Smooth muscle cell (in vitro differentiated cells): ENCODE results near the gene MLC1. TPM values are rescaled to one million over a fixed set of nuclear protein-coding genes. Genes with fewer than 3 reads are reported as not detected.
A peak's percentile ranks its signal among the peaks of the same experiment; 100 is the strongest.

Experiments
- DNase-seq: peaks from one replicate; lab custom pipeline; 2025; ENCODE audit not compliant: unreplicated experiment; lab: John Stamatoyannopoulos, UW
- H2AFZ ChIP-seq: fragments of 200-600 bp; sonication (generic); 2 replicates; pipeline ENCODE4 v1.6.0; 2016; ENCODE audit warnings: antibody characterized with exemption, low read depth, mild to moderate bottlenecking
- H3F3A ChIP-seq: fragments of 200-600 bp; sonication (generic); 2 replicates; pipeline ENCODE4 v1.6.0; 2017; ENCODE audit warnings: antibody characterized with exemption, low read depth
- H3K27ac ChIP-seq: fragments of 200-600 bp; sonication (generic); 2 replicates; pipeline ENCODE4 v1.5.1; 2016; ENCODE audit warnings: low read depth, mild to moderate bottlenecking
- H3K27me3 ChIP-seq: fragments of 200-600 bp; sonication (generic); 2 replicates; pipeline ENCODE4 v1.6.1; 2016; ENCODE audit warnings: low read depth, mild to moderate bottlenecking
- H3K36me3 ChIP-seq: fragments of 200-600 bp; sonication (generic); 2 replicates; pipeline ENCODE4 v1.5.1; 2016; ENCODE audit warnings: low read depth
- H3K4me1 ChIP-seq: fragments of 200-600 bp; sonication (generic); 2 replicates; pipeline ENCODE4 v1.5.1; 2016; ENCODE audit warnings: low read depth
- H3K4me2 ChIP-seq: fragments of 200-600 bp; sonication (generic); 2 replicates; pipeline ENCODE4 v1.6.0; 2016; ENCODE audit warnings: mild to moderate bottlenecking
- H3K4me3 ChIP-seq: fragments of 200-600 bp; sonication (generic); 2 replicates; pipeline ENCODE4 v1.5.1; 2016; ENCODE audit warnings: mild to moderate bottlenecking
- H3K79me2 ChIP-seq: fragments of 200-600 bp; sonication (generic); 2 replicates; pipeline ENCODE4 v1.6.0; 2016; ENCODE audit warnings: low read depth, mild to moderate bottlenecking
- H3K9ac ChIP-seq: fragments of 200-600 bp; sonication (generic); 2 replicates; pipeline ENCODE4 v1.6.0; 2016; ENCODE audit warnings: low read depth
- H3K9me3 ChIP-seq: fragments of 200-600 bp; sonication (generic); replicated peaks from 2 replicates; pipeline ENCODE4 v1.5.1; 2016; ENCODE audit warnings: low read depth
- H4K20me1 ChIP-seq: fragments of 200-600 bp; sonication (generic); 2 replicates; pipeline ENCODE4 v1.6.0; 2016; ENCODE audit warnings: low read depth
- CTCF ChIP-seq: fragments of 200-600 bp; sonication (generic); IDR thresholded peaks from 2 replicates; pipeline ENCODE4 v1.5.1; 2017; ENCODE audit warnings: borderline replicate concordance, mild to moderate bottlenecking, antibody characterized with exemption; ENCODE audit not compliant: insufficient read depth, poor library complexity, severe bottlenecking
- WGBS: methylation state at CpG from one replicate; pipeline ENCODE4 v1.1.7; 2016; ENCODE audit warnings: low lambda C conversion rate; 5-methylcytosine and 5-hydroxymethylcytosine counted together
- polyA plus RNA-seq: library from polyadenylated mRNA; unstranded; fragments of >200 nt; fragmentation: Nextera tagmentation; extraction: Ambion mirVana; gene quantifications from 2 replicates; pipeline ENCODE4 v1.2.1, GENCODE V29; 2016
- total RNA-seq: library from RNA; depleted of rRNA; stranded (reverse); fragments of >200 nt; gene quantifications from 2 replicates; pipeline ENCODE4 v1.2.3, GENCODE V29; 2014

Gene MLC1
- total and polyA plus RNA-seq, 2 experiments from 2014 or later, result 4.2 to 6.3 TPM

- Histone ChIP-seq H3K9me3 (no peaks in the 10 kb centered on the region), H3K79me2 (no peaks in the 10 kb centered on the region), H3K4me1 (peaks cover 6% of the 10 kb centered on the region), H3K27ac (no peak within 1 kb of the TSS), H3K4me2 (peak within 1 kb of the TSS; percentile 75), H2AFZ (peak within 1 kb of the TSS; percentile 29), H4K20me1 (no peaks in the 10 kb centered on the region), H3K36me3 (no peaks in the 10 kb centered on the region), H3K27me3 (peaks cover 5% of the 10 kb centered on the region), H3K4me3 (peak within 1 kb of the TSS; percentile 45), H3K9ac (peak within 1 kb of the TSS; percentile 34), H3F3A (no peaks in the 10 kb centered on the region)
- WGBS, result 7% methylated on average over 15 of the region's 102 CpGs
- DNase-seq, result no peak
- no peak for TF ChIP-seq CTCF
Measured at GRCh38 chr22:50058061-50058905, 26.9 kb downstream of the MLC1 start, which contains the start of gene TTLL8. TTLL8 (minus strand) TSS chr22:50058298.

- Histone ChIP-seq H3K27me3 (peaks cover 5% of the 10 kb centered on the region), H3K36me3 (no peaks in the 10 kb centered on the region), H3K9me3 (no peaks in the 10 kb centered on the region), H3K9ac (no peak overlapping the region), H3F3A (no peaks in the 10 kb centered on the region), H3K4me3 (no peak overlapping the region), H3K79me2 (no peaks in the 10 kb centered on the region), H3K4me2 (no peak overlapping the region), H2AFZ (no peak overlapping the region), H3K4me1 (peaks cover 6% of the 10 kb centered on the region), H4K20me1 (no peaks in the 10 kb centered on the region), H3K27ac (no peak overlapping the region)
- 92% methylated on average over 5 of the region's 14 CpGs for WGBS
- no peak for DNase-seq
- TF ChIP-seq CTCF, result no peak
Measured at GRCh38 chr22:50057278-50058060, 27.8 kb downstream of the MLC1 start.

GRCh38 chr22:50056214-50056972 lies 28.8 kb downstream of the MLC1 start:
- no peaks in the 10 kb centered on the region for H3F3A ChIP-seq
- WGBS, result 88% methylated on average over 33 of the region's 34 CpGs
- H4K20me1 ChIP-seq, result no peaks in the 10 kb centered on the region
- H3K4me1 ChIP-seq, result peaks cover 6% of the 10 kb centered on the region
- H3K36me3 ChIP-seq, result no peaks in the 10 kb centered on the region
- no peak overlapping the region for H3K4me2 ChIP-seq
- no peak for TF ChIP-seq CTCF
- no peak overlapping the region for H3K9ac ChIP-seq
- H3K27ac ChIP-seq, result no peak overlapping the region
- no peak overlapping the region for H3K4me3 ChIP-seq
- no peak for DNase-seq
- no peaks in the 10 kb centered on the region for H3K9me3 ChIP-seq
- no peaks in the 10 kb centered on the region for H3K79me2 ChIP-seq
- H3K27me3 ChIP-seq, result peaks cover 5% of the 10 kb centered on the region
- H2AFZ ChIP-seq, result no peak overlapping the region
